SK-MEL-5 (cell line): Measurements from ENCODE around the gene MRPS26. TPM values are rescaled to one million over a fixed set of nuclear protein-coding genes. Genes with fewer than 3 reads are reported as not detected.
A peak's percentile ranks its signal among the peaks of the same experiment; 100 is the strongest.
"Not testable (repeated sequence)": the region's sequence is repeated elsewhere in the genome, so short reads cannot be mapped to it uniquely, and the experiment has no call there.

ENCODE experiments used
- DNase-seq: peaks from one replicate; pipeline ENCODE4 v3.0.0-alpha.2; 2016; ENCODE audit warnings: low read depth, low spot score
- in situ Hi-C: cut with HindIII; loops from 2 replicates; pipeline ENCODE4 v1.10.0; 2016; ENCODE audit warnings: low sequenced_read_pairs, high pct_unique_total_duplicates, low pct_unique_long_range_greater_than_20kb
- total RNA-seq: library from RNA; depleted of rRNA; stranded (reverse); fragments of >200 nt; shearing (Covaris generic); gene quantifications from 2 replicates; pipeline ENCODE4 v1.2.3, GENCODE V29; 2014

MRPS26 gene
- total RNA-seq, 1 experiment from 2014 or later = 82.3 TPM

DNA sequence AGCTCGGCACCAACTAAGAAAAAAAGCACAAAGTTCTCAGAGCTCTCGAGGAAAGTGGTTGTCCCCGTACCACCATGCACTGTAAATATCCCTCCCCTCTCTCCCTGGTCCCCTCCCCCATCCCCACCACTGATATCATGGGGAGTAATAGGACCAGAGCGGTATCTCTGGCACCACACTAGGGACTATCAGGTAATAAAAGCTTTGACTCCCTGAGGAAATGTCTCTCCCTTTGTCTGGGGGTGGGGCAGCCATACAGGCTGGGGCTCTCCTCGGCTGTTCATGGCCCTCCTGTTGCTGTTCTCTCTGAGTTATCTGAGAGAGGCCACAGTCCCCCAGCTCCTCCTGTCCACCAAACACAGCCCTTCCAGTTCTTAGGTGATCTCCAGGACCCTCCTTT is 7.4 kb upstream of the MRPS26 start:
- no peak for DNase-seq
- in situ Hi-C loops = no loop called here

DNA sequence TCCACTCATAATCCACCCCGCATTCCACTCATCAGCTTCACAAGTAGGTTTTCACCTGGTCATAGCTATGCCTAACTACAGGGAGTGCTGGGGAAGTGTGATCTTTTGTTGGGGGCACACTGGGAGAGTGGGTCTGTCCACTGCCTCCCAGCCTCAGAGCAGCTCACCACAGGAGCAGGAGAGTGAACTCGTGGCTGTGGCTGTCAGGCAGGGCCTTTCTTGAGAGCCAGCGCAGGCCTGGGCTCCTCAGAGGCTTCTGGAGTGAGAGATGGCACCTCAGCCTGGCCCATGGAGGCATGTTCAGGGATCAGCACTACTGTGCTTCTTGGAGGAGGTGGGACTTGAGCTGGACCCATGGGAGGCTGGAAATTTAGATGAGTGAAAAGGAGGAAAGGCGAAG is 6.4 kb upstream of the MRPS26 start:
- in situ Hi-C loops = no loop called here
- DNase-seq = no peak

DNA sequence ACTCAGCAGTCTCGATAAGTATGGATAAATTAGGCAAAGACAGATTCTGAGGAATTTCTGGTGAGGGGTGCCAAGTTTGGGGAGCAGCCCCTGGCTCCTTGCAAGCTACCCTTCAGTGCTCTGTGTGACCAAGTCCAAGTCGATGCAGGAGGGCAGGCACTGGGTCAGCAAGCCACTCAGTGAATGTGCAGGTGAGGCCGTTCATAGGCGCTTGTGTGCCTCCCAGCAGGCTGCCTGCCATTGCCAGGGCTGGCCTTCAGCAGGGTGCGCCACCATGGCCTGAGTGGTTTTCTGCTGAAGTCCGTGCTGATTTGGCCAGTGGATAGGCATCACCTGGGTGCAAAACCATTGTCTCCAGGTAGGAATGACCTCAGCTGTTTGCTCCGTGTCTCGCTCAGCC is 5.8 kb upstream of the MRPS26 start:
- no peak for DNase-seq

DNA sequence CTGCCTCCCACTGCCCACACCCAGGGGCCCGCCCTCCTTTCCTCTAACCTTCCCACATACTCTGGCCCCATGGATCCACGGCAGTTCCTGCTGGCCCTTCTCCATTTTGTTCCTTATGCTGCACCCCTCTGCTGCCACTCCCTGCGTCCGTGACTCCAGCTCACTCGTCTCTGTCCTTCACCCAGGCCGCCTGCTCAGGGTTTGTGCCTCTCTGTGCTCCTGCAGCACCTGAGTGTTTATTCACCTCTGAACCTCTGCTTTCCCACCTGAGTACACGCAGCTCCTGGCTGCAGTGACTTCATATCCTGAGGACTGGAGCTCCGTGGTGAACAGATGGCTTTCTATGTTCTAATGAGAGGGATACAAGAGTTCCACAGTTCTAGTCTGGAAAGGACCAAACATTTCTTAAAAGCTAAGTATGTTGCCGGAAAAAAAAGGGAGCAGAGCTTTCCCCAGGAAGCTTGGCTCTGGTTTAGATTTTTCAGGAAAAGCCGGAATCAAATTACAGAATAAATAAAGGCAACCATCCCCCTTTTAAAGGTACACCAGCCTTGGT is 3.9 kb upstream of the MRPS26 start:
- in situ Hi-C loops = no loop called here
- no peak for DNase-seq

More for the DNA sequence above, 5.8 kb upstream of the MRPS26 start:
- in situ Hi-C loops = no loop called here

DNA sequence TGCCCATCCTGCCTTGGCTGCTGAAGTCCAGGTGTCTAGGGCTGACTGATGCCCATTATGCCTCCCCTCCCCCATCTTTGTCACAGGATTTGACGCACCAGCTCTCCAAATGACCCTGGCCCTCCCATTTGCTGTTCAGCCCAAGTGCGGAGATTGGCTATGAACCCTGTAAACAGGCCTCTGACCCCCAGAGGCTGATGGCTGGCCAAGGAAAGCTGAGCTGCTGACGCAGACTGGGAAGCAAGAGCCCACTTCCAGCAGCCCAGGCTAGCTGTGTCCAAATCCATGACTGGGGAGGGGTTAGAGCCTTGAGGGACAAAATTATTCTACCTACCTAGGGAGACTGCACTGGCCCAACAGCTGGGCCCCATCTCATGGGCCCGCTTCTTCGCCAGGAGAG is 3.2 kb upstream of the MRPS26 start:
- in situ Hi-C loops = no loop called here
- DNase-seq = no peak

DNA sequence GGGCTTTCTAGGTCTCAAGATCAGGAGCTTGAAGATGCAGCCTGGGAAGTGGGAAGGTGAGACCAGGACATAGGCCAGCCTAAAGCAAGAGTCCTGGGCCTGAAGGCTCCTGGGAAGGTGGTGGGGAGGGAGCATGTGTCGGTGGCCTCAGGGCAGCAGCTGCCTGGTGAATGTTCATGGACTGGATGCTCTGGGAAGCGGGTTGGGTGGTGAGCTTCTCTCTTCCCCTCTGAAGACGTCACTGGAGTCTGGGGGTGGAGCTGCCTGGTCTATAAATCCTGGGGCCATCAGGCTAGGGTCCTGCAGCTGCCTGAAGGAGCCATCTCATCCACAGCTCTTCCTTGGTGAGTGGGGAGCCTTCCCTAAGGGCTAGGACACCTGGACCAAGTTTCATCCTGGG is 2.5 kb upstream of the MRPS26 start, which contains the start of gene GNRH2:
TSS of gene GNRH2 (plus strand) at position 301 of the 400 bp plus-strand sequence. CDS start 793 bp downstream, outside the sequence.
- in situ Hi-C loops = no loop called here
- DNase-seq = no peak

DNA sequence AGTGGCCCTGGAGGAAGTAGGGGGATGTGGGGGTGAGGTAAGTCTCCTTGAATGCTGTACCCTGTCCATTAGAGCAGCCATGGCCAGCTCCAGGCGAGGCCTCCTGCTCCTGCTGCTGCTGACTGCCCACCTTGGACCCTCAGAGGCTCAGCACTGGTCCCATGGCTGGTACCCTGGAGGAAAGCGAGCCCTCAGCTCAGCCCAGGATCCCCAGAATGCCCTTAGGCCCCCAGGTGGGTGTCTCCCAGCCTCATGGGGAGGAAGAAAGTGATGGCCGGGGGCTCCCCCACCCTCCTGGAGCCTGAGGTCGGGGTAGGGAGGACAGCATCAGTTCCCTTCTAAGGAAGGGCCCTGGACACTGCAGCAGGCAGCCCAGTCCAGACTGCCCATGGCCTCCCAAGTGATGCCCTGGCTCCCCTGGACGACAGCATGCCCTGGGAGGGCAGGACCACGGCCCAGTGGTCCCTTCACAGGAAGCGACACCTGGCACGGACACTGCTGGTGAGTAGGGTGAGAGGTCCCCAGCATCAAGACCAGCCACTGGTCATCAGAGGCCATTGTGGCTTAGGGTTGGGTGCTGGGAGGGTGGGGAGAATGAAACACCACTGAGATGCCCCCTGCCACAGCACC is 1.4 kb upstream of the MRPS26 start:
- in situ Hi-C loops = no loop called here
- DNase-seq = no peak

DNA sequence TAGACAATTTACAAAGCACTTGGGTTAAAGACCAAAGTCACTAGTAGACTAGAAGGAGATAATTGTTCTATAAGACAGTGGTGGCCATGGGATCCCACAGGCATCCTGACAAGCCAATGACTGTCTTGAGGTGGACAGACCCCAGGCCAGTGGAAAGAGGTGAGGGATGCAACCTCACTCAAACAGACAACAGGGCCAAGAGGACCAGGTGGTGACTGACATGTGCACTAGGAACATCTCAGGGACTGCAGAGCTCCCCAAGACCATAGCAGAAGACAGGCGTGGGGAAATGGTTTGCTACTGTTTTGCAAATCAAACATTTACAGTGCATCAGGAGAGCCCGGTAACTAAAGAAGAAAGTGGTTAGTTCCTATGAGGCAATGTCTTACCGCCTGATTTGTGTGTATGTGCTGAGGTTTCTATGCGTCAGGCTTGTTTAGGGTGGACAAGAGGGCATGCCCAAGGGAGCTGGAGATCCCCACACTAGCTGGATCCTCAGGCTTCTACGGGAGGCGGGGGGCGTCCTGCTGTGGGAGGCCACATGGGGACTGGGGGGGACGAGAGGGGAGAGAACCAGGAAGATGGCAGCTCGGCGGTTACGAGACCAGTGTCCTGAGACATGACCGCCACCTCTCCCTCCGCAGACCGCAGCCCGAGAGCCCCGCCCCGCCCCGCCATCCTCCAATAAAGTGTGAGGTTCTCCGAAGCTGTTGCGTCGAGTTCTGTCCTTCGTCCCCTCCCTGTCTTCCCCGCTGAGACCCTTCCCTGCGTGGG is 623 bp upstream of the MRPS26 start:
- in situ Hi-C loops = no loop called here
- DNase-seq = peak; percentile 68

DNA sequence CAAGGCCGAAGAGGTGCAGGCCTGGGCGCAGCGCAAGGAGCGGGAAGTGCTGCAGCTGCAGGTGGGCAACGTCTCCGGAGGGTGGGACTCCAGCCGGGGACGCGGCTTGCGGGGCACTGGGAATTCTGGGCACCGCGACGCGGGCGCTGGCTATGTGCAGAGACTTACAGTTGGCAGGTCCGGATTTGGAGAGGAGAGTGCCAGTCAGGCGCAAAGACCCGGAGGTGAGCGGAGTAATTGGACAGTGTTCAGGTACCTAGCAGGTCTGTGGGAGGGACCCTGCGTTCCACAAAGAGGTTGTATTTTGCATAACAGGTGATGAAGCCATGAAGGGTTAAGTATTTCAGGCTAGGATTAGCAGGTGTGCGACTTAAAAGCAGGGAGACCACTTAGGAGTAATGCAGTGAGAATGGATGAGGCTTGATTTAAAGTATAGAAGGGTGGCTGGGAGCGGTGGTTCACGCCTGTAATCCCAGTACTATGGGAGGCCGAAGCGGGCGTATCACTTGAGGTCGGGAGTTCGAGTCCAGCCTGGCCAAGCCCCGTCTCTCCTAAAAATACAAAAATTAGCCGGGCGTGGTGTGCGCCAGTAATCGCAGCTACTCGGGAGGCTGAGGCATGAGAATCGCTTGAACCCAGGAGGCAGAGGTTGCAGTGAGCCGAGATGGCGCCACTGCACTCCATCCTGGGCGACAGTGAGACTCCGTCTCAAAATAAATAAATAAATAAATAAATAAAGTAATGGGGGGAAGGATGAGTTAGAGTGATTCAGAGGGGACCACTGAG is 1.0 kb downstream of the MRPS26 start:
- in situ Hi-C loops = no loop called here
- no peak for DNase-seq

DNA sequence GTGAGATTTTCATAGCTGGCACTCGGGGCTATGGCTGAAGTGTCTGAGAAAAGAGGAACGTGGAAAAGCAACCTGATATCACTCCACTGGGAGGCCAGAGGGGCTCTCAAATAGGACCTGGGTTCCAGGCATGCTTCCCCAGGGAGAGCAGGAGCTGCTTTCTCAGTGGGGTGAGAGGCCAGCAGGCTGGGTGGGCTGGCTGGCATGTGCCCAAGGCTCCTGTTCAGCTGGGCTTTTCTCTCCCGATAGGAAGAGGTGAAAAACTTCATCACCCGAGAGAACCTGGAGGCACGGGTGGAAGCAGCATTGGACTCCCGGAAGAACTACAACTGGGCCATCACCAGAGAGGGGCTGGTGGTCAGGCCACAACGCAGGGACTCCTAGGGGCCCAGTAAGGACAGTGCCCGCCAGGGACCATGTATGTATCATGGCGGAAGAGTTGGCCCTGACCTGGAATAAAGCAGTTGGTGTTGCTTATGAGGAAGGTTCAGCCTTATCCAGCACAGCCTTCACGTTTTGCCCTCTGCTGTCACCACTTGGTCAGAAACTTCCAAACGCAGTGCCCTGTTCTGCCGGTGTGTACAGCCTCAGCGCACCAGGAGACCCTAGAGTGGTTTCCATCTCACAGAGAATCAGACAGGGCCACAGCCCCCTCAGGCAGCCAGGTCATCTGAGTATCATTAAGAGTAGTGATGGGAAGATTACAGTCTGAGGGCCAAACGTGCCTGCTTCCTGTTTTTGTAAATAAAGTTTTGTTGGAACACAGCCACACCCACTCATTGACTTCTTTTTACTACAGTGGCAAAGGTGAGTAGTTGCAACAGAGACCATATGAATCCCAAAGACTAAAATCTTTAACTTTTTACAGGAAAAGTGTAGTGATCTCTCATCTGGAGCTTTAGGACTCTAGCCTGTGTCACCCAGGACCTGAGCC is 1.9 kb downstream of the MRPS26 start:
- no peak for DNase-seq
- in situ Hi-C loops = no loop called here

DNA sequence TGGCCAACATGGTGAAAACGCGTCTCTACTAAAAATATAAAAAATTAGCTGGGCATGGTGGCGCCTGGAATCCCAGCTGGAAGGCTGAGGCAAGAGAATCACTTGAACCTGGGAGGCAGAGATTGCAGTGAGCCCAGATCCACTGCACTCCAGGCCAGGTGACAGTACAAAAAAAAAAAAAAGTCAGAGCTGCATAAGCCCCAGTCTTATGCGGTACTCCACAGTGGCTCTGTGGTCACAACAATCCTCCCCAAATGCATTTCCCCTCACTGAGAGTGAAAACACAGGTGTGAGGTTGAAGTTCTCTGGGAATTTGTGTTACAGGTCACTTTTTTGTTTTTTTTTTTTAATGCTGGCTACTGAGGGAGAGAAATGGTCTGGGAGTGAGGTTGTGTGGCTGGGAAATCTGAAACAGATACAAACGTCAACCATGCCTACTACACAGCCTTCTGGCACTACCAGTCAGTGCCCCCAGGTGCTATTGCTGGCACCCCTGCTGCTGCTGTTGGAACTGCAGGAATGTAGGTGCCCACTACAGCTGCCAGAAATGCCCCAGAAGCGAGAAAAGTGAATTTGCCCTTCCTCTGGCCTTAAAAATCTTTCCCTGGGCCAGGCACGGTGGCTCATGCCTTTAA is 5.7 kb downstream of the MRPS26 start:
- no peak for DNase-seq
- in situ Hi-C loops = no loop called here

DNA sequence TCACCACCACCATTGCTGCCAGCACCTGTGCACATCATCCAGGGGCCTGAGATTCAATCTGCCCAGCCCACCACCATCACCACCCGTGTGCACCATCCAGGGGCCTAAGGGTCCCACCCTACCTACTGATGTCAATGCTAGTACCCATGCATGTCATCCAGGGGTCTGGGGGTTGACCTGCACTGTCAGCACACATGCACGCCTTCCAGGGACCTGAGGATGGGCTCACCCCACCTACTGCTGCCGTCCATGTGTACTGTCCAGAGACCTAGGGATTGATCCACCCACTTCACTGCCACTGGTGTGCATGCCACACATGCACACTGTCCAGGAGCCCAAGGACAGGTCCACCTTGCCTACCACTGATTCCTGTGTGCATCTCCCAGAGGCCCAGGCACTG is 13.6 kb downstream of the MRPS26 start:
- in situ Hi-C loops = no loop called here
- DNase-seq = no peak

DNA sequence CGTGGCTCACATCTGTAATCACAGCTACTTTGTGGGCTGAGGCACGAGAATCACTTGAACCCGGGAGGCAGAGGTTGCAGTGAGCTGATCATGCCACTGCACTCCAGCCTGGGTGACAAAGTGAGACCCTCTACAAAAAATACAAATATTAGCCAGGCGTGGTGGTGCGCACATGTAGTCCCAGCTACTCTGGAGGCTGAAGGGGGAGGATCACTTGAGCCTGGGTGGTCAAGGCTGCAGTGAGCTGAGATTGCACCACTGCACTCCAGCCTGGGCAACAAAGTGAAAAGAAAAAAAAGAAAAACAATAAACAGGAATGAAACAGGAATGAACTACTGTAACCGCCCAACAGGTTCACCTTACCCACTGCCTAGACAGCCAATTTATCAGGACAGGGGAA is 18.3 kb downstream of the MRPS26 start:
- DNase-seq, in situ Hi-C loops: not testable (repeated sequence)

DNA sequence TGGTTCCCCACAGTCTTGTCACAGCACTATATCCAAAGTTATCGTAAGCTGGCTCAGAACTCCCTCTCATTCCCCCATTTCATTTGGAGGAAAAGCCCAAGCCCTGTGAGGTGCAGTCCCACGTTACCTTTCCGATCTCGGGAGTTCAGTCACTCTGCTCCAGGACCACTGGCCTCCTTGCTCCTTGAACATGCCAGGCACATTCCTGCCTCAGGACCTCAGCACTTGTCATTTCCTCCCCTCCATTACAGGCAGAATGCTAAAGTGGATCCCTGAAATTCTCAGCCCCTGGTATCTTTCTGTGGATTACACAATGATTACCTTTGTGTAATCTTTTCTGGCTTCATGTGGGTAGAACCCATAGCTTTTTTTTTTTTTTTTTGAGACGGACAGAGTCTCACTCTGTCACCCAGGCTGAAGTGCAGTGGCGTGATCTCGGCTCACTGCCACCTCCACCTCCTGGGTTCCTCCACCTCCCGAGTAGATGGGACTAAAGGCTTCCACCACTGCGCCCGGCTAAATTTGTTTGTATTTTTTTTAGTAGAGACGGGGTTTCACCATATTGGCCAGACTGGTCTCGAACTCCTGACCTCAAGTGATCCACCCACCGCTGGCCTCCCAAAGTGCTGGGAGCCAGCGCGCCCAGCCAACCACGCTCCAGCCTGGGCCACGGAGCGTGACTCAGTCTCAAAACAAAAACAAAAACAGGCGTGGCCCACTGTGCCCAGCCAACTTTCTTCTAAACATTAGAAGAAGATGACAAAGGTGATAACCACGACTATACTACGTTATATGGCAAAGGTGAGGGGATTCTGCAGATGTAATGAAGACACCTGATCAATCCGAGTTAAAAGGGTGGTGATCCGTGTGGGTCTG is 21.5 kb downstream of the MRPS26 start:
- DNase-seq = no peak
- in situ Hi-C loops = no loop called here

DNA sequence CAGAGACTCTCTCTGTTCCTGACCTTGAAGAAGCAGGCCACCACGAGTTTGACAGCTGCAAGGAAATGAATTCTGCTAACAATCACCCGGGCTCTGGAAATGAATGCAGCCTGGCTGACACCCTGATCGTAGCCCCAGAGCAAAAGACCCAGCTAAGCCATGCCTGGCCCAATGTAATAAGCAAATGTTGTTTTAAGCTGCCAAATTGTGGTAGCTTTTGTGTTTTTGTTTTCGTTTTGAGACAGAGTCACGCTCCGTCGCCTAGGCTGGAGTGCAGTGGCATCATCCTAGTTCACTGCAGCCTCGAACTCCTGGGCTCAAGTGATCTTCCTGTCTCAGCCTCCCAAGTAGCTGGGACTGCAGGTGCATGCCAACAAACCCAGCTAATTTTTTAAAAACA is 22.2 kb downstream of the MRPS26 start:
- in situ Hi-C loops = no loop called here
- DNase-seq = no peak
